NCI-H774 (cell line): ENCODE results near the gene CNNM2.
"Not testable (repeated sequence)": the region's sequence is repeated elsewhere in the genome, so short reads cannot be mapped to it uniquely, and the experiment has no call there.

Source experiments
- DNase-seq: peaks from one replicate; lab custom pipeline; 2025; lab: John Stamatoyannopoulos, UW

CNNM2 gene

GRCh38 chr10:102967123-102967522 is 49.0 kb downstream of the CNNM2 start:
- no peak for DNase-seq

GRCh38 chr10:102970562-102971340 is 52.7 kb downstream of the CNNM2 start:
- DNase-seq = no peak

GRCh38 chr10:102975483-102976379 is 57.6 kb downstream of the CNNM2 start:
- DNase-seq = no peak

GRCh38 chr10:102976380-102976726 is 58.3 kb downstream of the CNNM2 start:
- not testable (repeated sequence) for DNase-seq

GRCh38 chr10:102982296-102982695 is 64.2 kb downstream of the CNNM2 start:
- no peak for DNase-seq

- no peak for DNase-seq
Observed at GRCh38 chr10:102984086-102984485, 66.0 kb downstream of the CNNM2 start.

GRCh38 chr10:102985811-102986210 is 67.7 kb downstream of the CNNM2 start:
- DNase-seq = no peak

- no peak for DNase-seq
Observed at GRCh38 chr10:102988404-102989314, 70.6 kb downstream of the CNNM2 start.

- DNase-seq = no peak
Observed at GRCh38 chr10:102994531-102995295, 76.6 kb downstream of the CNNM2 start.

- no peak for DNase-seq
Observed at GRCh38 chr10:102996876-102997275, 78.8 kb downstream of the CNNM2 start.

- no peak for DNase-seq
Observed at GRCh38 chr10:102997998-102998397, 79.9 kb downstream of the CNNM2 start.

- no peak for DNase-seq
Observed at GRCh38 chr10:102998399-102998907, 80.4 kb downstream of the CNNM2 start.

- not testable (repeated sequence) for DNase-seq
Observed at GRCh38 chr10:103000050-103000449, 82.0 kb downstream of the CNNM2 start.

GRCh38 chr10:103007017-103007416 is 88.9 kb downstream of the CNNM2 start:
- DNase-seq = no peak

GRCh38 chr10:103013416-103013815 is 95.3 kb downstream of the CNNM2 start:
- DNase-seq = no peak

GRCh38 chr10:103019425-103019824 is 101.3 kb downstream of the CNNM2 start:
- no peak for DNase-seq

GRCh38 chr10:103021150-103021899 is 103.2 kb downstream of the CNNM2 start:
- DNase-seq = no peak

- DNase-seq = no peak
Observed at GRCh38 chr10:103021900-103022293, 103.8 kb downstream of the CNNM2 start.

GRCh38 chr10:103025696-103026095 is 107.6 kb downstream of the CNNM2 start:
- DNase-seq = no peak

GRCh38 chr10:103038570-103038969 is 120.5 kb downstream of the CNNM2 start:
- DNase-seq = no peak
